NCI-H69 (cell line): ENCODE results near the gene CCL11.

Experiments used
- DNase-seq: peaks from one replicate; lab custom pipeline; 2025; lab: John Stamatoyannopoulos, UW

Gene CCL11

GRCh38 chr17:34285286-34285792, at the start of gene CCL11:
Gene CCL11 (plus strand): TSS chr17:34285742. CDS start chr17:34285809, 67 bp downstream.
- no peak for DNase-seq

GRCh38 chr17:34236281-34236892, 49.2 kb upstream of the CCL11 start:
- no peak for DNase-seq

- DNase-seq = no peak
Measured at GRCh38 chr17:34237458-34237857, 48.1 kb upstream of the CCL11 start.

- DNase-seq = peak; percentile 8
Measured at GRCh38 chr17:34241062-34241461, 44.5 kb upstream of the CCL11 start.

GRCh38 chr17:34242587-34243363, 42.8 kb upstream of the CCL11 start:
- no peak for DNase-seq

GRCh38 chr17:34243364-34244320, 41.9 kb upstream of the CCL11 start:
- DNase-seq = no peak

- no peak for DNase-seq
Measured at GRCh38 chr17:34245351-34245905, 40.1 kb upstream of the CCL11 start.

- no peak for DNase-seq
Measured at GRCh38 chr17:34246446-34246845, 39.1 kb upstream of the CCL11 start.

GRCh38 chr17:34246881-34247280, 38.7 kb upstream of the CCL11 start:
- no peak for DNase-seq

- no peak for DNase-seq
Measured at GRCh38 chr17:34248511-34249024, 37.0 kb upstream of the CCL11 start.

- DNase-seq = no peak
Measured at GRCh38 chr17:34249061-34249460, 36.5 kb upstream of the CCL11 start.

GRCh38 chr17:34249478-34249877, 36.1 kb upstream of the CCL11 start:
- DNase-seq = no peak

GRCh38 chr17:34251186-34251585, 34.4 kb upstream of the CCL11 start:
- DNase-seq = no peak

GRCh38 chr17:34252095-34252443, 33.5 kb upstream of the CCL11 start:
- no peak for DNase-seq

GRCh38 chr17:34252444-34253138, 33.0 kb upstream of the CCL11 start:
- DNase-seq = peak; percentile 29

GRCh38 chr17:34253139-34253525, 32.4 kb upstream of the CCL11 start:
- no peak for DNase-seq

- DNase-seq = no peak
Measured at GRCh38 chr17:34254146-34254545, 31.4 kb upstream of the CCL11 start.

- peak; percentile 83 for DNase-seq
Measured at GRCh38 chr17:34254651-34255380, 30.7 kb upstream of the CCL11 start, which contains the start of gene CCL2. Gene CCL2 (plus strand): TSS chr17:34255285. CDS start chr17:34255350, 65 bp downstream.

- DNase-seq = no peak
Measured at GRCh38 chr17:34255381-34255732, 30.2 kb upstream of the CCL11 start.

- no peak for DNase-seq
Measured at GRCh38 chr17:34255841-34256240, 29.7 kb upstream of the CCL11 start.
